GM04503 (cell line): ENCODE results near the gene PPP1R12B.
"Not testable (repeated sequence)": the region's sequence is repeated elsewhere in the genome, so short reads cannot be mapped to it uniquely, and the experiment has no call there.

Experiments used
- DNase-seq: peaks from one replicate; pipeline ENCODE4 v3.0.0-alpha.2; 2012; ENCODE audit warnings: low read depth

PPP1R12B gene

GRCh38 chr1:202349206-202349928, 868 bp downstream of the PPP1R12B start:
- peak; percentile 37 for DNase-seq

GRCh38 chr1:202351725-202352124, 3.2 kb downstream of the PPP1R12B start:
- DNase-seq: no peak

GRCh38 chr1:202352583-202353197, 4.2 kb downstream of the PPP1R12B start:
- DNase-seq: not testable (repeated sequence)

GRCh38 chr1:202355944-202356553, 7.5 kb downstream of the PPP1R12B start:
- no peak for DNase-seq

GRCh38 chr1:202357506-202357905, 9.0 kb downstream of the PPP1R12B start:
- DNase-seq: no peak

- DNase-seq: no peak
Observed at GRCh38 chr1:202361224-202361623, 12.7 kb downstream of the PPP1R12B start.

- no peak for DNase-seq
Observed at GRCh38 chr1:202361701-202362100, 13.2 kb downstream of the PPP1R12B start.

GRCh38 chr1:202362212-202362611, 13.7 kb downstream of the PPP1R12B start:
- DNase-seq: no peak

GRCh38 chr1:202365092-202365815, 16.8 kb downstream of the PPP1R12B start:
- peak; percentile 37 for DNase-seq

GRCh38 chr1:202367271-202367670, 18.8 kb downstream of the PPP1R12B start:
- peak; percentile 73 for DNase-seq

- DNase-seq: not testable (repeated sequence)
Observed at GRCh38 chr1:202370906-202371305, 22.4 kb downstream of the PPP1R12B start.

GRCh38 chr1:202374099-202374498, 25.6 kb downstream of the PPP1R12B start:
- DNase-seq: no peak

- not testable (repeated sequence) for DNase-seq
Observed at GRCh38 chr1:202375175-202375574, 26.7 kb downstream of the PPP1R12B start.

GRCh38 chr1:202376247-202376646, 27.7 kb downstream of the PPP1R12B start:
- DNase-seq: no peak

- not testable (repeated sequence) for DNase-seq
Observed at GRCh38 chr1:202379884-202380529, 31.5 kb downstream of the PPP1R12B start.

GRCh38 chr1:202380535-202380934, 32.0 kb downstream of the PPP1R12B start:
- not testable (repeated sequence) for DNase-seq

GRCh38 chr1:202381867-202382266, 33.4 kb downstream of the PPP1R12B start:
- DNase-seq: not testable (repeated sequence)

GRCh38 chr1:202395831-202396230, 47.3 kb downstream of the PPP1R12B start:
- DNase-seq: peak; percentile 32

- no peak for DNase-seq
Observed at GRCh38 chr1:202397256-202397655, 48.8 kb downstream of the PPP1R12B start.

- not testable (repeated sequence) for DNase-seq
Observed at GRCh38 chr1:202398439-202398838, 49.9 kb downstream of the PPP1R12B start.

GRCh38 chr1:202401771-202402170, 53.3 kb downstream of the PPP1R12B start:
- DNase-seq: not testable (repeated sequence)

GRCh38 chr1:202403381-202403780, 54.9 kb downstream of the PPP1R12B start:
- DNase-seq: not testable (repeated sequence)
